ENCODE measurements around the gene NRAP. TPM values are rescaled to one million over a fixed set of nuclear protein-coding genes. Genes with fewer than 3 reads are reported as not detected.

The NRAP gene
- polyA plus RNA-seq, 2 donors = 0.02 to 0.04 TPM

- no peaks in the 10 kb centered on the region for H3K4me1 ChIP-seq (ENCODE audit: control insufficient read depth in 2 of 2, insufficient read depth in 2 of 2, low read length in 1 of 2)
- H3K9me3 ChIP-seq (ENCODE audit: control insufficient read depth in 2 of 2, insufficient read depth in 1 of 2, low read depth in 1 of 2, low read length in 1 of 2) = no peaks in the 10 kb centered on the region
- H3K27ac ChIP-seq (ENCODE audit: low read depth in 2 of 2, low read length in 1 of 2) = no peak overlapping the region
- 25 to 26% methylated on average over 5 of the region's 5 CpGs for WGBS, 2 donors
- no peak overlapping the region for H3K4me3 ChIP-seq (ENCODE audit: low read depth in 1 of 2, low read length in 2 of 2)
- no peaks in the 10 kb centered on the region for H3K27me3 ChIP-seq (ENCODE audit: control insufficient read depth in 1 of 2, insufficient read depth in 2 of 2, low read length in 2 of 2)
- H3K36me3 ChIP-seq (ENCODE audit: control insufficient read depth in 2 of 2, insufficient read depth in 2 of 2, low read length in 1 of 2) = no peaks in the 10 kb centered on the region
These were observed 47.4 kb downstream of the NRAP start for GRCh38 chr10:113616244-113617074.

DNA sequence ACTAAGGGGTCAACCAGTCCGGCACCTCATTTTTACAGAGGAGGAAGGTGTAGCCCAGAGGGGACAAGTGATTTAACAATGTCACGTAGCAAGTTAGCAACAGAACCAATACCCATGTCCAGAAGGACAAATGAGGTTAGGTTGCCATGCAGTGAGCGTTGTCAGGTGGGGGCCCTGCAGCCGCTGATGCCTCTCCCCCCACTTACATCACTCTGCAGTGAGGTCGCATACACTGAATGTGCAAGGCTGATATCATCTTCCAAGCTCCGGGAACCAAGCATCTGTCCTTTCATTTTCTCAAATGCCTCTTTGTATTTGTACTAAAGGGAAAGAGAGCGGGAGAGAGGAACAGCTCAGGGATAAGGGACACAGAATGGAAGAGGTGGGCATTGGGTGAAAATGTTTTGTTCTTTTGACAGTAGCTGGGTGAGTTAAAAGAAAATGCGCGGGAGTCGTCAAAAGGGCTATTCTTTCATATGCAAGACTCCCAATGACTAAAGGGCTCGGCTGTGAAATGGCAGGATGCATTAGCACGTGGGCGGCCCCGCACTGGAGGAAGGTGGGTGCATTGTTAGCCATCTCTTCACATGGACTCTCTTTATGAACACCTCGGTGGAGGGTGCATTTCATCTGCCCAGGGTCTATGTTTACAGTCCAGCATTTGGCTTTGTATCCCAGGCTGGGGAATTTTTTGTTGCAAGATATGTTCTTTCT lies 49.7 kb downstream of the NRAP start:
- no peaks in the 10 kb centered on the region for H3K4me1 ChIP-seq (ENCODE audit: control insufficient read depth in 2 of 2, insufficient read depth in 2 of 2, low read length in 1 of 2)
- H3K4me3 ChIP-seq (ENCODE audit: low read depth in 1 of 2, low read length in 2 of 2) = no peak overlapping the region
- H3K36me3 ChIP-seq (ENCODE audit: control insufficient read depth in 2 of 2, insufficient read depth in 2 of 2, low read length in 1 of 2) = no peaks in the 10 kb centered on the region
- H3K9me3 ChIP-seq (ENCODE audit: control insufficient read depth in 2 of 2, insufficient read depth in 1 of 2, low read depth in 1 of 2, low read length in 1 of 2) = no peaks in the 10 kb centered on the region
- no peaks in the 10 kb centered on the region for H3K27me3 ChIP-seq (ENCODE audit: control insufficient read depth in 1 of 2, insufficient read depth in 2 of 2, low read length in 2 of 2)
- WGBS, 2 donors = 76 to 78% methylated on average over 15 of the region's 15 CpGs
- no peak overlapping the region for H3K27ac ChIP-seq (ENCODE audit: low read depth in 2 of 2, low read length in 1 of 2)

DNA sequence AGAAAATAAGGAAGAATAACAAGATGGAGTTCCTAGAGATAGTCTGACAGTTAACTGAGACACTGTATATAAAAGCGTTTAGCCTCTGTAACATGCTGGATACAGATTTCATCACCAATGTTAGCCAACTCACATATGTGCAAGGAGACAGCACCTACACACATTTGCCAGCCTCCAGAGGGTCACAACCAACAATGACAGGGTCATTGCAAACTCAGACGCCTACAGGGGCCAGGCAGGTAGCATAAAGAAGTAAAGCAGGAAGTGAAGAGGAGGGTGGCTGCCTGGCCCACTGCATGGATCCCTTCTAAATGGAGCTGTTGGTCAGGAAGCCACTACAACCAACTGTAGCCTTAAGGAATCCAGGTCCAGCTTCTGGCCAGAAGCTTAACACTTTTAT lies 50.4 kb downstream of the NRAP start:
- Histone ChIP-seq H3K36me3 (ENCODE audit: control insufficient read depth in 2 of 2, insufficient read depth in 2 of 2, low read length in 1 of 2) (no peaks in the 10 kb centered on the region), H3K9me3 (ENCODE audit: control insufficient read depth in 2 of 2, insufficient read depth in 1 of 2, low read depth in 1 of 2, low read length in 1 of 2) (no peaks in the 10 kb centered on the region), H3K27ac (ENCODE audit: low read depth in 2 of 2, low read length in 1 of 2) (no peak overlapping the region), H3K4me3 (ENCODE audit: low read depth in 1 of 2, low read length in 2 of 2) (no peak overlapping the region), H3K4me1 (ENCODE audit: control insufficient read depth in 2 of 2, insufficient read depth in 2 of 2, low read length in 1 of 2) (no peaks in the 10 kb centered on the region), H3K27me3 (ENCODE audit: control insufficient read depth in 1 of 2, insufficient read depth in 2 of 2, low read length in 2 of 2) (no peaks in the 10 kb centered on the region)
- 85 to 89% methylated on average over 2 of the region's 2 CpGs for WGBS, 2 donors

DNA sequence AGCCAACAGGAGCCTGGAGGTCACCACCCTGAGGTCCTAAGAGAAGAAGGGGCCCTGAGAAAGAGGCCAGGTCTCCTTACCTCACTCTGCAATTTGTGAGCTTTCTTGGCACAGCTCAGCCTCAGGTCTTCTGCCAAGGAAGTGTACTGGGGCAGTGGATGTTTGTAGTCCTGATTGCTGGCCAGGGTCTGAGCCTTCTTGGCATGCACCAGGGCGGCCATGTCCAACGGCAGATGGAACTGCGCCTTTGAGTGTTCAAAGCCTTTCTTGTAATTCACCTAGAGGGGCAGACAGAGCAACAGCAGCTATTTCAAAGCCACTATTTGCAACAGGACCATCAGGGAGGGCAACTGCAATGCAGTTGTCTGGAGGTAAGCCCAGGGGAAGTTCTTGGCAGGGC lies 51.7 kb downstream of the NRAP start:
- Histone ChIP-seq H3K4me1 (ENCODE audit: control insufficient read depth in 2 of 2, insufficient read depth in 2 of 2, low read length in 1 of 2) (no peaks in the 10 kb centered on the region), H3K36me3 (ENCODE audit: control insufficient read depth in 2 of 2, insufficient read depth in 2 of 2, low read length in 1 of 2) (no peaks in the 10 kb centered on the region), H3K27me3 (ENCODE audit: control insufficient read depth in 1 of 2, insufficient read depth in 2 of 2, low read length in 2 of 2) (no peaks in the 10 kb centered on the region), H3K9me3 (ENCODE audit: control insufficient read depth in 2 of 2, insufficient read depth in 1 of 2, low read depth in 1 of 2, low read length in 1 of 2) (no peaks in the 10 kb centered on the region), H3K4me3 (ENCODE audit: low read depth in 1 of 2, low read length in 2 of 2) (no peak overlapping the region), H3K27ac (ENCODE audit: low read depth in 2 of 2, low read length in 1 of 2) (no peak overlapping the region)
- WGBS, 2 donors = 52 to 55% methylated on average over 3 of the region's 3 CpGs

DNA sequence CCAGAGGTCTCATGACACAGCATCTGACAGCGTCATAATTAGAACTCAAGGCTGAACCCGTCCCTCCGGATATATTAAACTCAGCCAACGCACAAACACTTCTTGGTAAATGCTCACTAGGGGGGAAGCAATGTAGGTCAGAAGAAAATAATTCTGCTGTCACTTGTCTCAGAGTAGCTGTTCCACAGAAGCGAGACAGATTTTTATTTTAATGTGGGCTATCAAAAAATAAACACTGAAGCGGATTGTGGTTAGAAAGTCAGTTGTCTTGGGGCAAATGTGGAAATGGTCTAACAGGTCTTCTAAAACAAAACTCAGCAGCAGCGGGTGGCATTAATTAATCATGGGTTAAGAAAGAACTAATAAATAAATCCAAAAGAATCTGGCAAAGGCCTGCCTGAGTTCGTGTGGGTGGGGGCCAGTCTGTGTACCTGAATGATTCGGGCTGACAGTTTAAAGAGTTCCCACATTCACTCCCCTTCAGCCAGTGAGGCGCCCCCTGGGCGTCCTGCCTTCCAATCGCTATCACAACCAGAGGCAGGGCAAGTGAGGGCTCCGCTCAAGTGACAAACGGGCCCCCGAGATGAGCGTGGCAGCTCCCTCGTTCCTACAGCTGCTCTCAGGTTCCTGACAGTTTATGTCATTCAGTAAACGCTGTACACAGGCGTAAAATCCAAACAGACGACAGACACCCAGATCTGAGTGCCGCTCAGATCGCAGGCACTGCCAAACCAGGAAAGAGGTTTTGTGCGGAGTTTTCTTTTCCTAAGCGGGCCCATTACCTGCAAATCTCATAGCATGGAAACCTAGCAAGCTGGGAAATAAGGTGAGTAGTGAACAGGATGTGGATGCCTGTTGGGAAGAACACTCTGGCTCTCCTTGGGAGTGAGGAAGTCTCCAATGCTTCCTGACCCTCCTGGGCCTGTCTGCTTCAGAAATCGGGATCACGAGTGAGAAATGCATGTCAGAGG lies 52.9 kb downstream of the NRAP start:
- no peaks in the 10 kb centered on the region for H3K36me3 ChIP-seq (ENCODE audit: control insufficient read depth in 2 of 2, insufficient read depth in 2 of 2, low read length in 1 of 2)
- H3K4me3 ChIP-seq (ENCODE audit: low read depth in 1 of 2, low read length in 2 of 2) = no peak overlapping the region
- no peaks in the 10 kb centered on the region for H3K4me1 ChIP-seq (ENCODE audit: control insufficient read depth in 2 of 2, insufficient read depth in 2 of 2, low read length in 1 of 2)
- no peak overlapping the region for H3K27ac ChIP-seq (ENCODE audit: low read depth in 2 of 2, low read length in 1 of 2)
- no peaks in the 10 kb centered on the region for H3K27me3 ChIP-seq (ENCODE audit: control insufficient read depth in 1 of 2, insufficient read depth in 2 of 2, low read length in 2 of 2)
- 38 to 41% methylated on average over 26 of the region's 26 CpGs for WGBS, 2 donors
- no peaks in the 10 kb centered on the region for H3K9me3 ChIP-seq (ENCODE audit: control insufficient read depth in 2 of 2, insufficient read depth in 1 of 2, low read depth in 1 of 2, low read length in 1 of 2)

DNA sequence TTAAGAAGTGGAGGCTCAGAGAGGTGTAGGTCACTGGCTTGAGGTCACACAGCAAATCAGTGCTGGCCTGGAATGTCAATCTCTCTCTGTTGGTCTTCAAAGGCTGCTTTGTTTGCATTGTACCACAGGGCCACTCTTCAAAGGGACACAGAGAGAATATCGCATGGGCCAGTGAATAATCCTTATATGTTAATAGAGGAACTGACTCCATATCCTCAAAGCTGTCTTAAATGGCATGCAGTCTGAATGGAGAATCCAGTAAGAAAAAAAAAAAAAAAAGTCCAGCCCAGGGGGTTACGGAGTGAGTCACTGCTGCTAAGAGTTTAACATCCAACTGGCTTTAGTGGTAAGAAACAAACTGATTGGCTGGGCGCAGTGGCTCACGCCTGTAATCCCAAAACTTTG lies 54.1 kb downstream of the NRAP start:
- 59 to 74% methylated on average over 4 of the region's 4 CpGs for WGBS, 2 donors
- Histone ChIP-seq H3K4me3 (ENCODE audit: low read depth in 1 of 2, low read length in 2 of 2) (no peak overlapping the region), H3K4me1 (ENCODE audit: control insufficient read depth in 2 of 2, insufficient read depth in 2 of 2, low read length in 1 of 2) (no peaks in the 10 kb centered on the region)

GRCh38 chr10:113605268-113605978 lies 58.4 kb downstream of the NRAP start:
- H3K27ac ChIP-seq (ENCODE audit: low read depth in 2 of 2, low read length in 1 of 2) = no peak overlapping the region
- no peaks in the 10 kb centered on the region for H3K27me3 ChIP-seq (ENCODE audit: control insufficient read depth in 1 of 2, insufficient read depth in 2 of 2, low read length in 2 of 2)
- H3K4me1 ChIP-seq (ENCODE audit: control insufficient read depth in 2 of 2, insufficient read depth in 2 of 2, low read length in 1 of 2) = no peaks in the 10 kb centered on the region
- H3K36me3 ChIP-seq (ENCODE audit: control insufficient read depth in 2 of 2, insufficient read depth in 2 of 2, low read length in 1 of 2) = no peaks in the 10 kb centered on the region
- WGBS, 2 donors = 62 to 77% methylated on average over 13 of the region's 13 CpGs
- H3K9me3 ChIP-seq (ENCODE audit: control insufficient read depth in 2 of 2, insufficient read depth in 1 of 2, low read depth in 1 of 2, low read length in 1 of 2) = peaks cover 0 to 3% of the 10 kb centered on the region in 2 donors
- H3K4me3 ChIP-seq (ENCODE audit: low read depth in 1 of 2, low read length in 2 of 2) = no peak overlapping the region

More for the DNA sequence above, 54.1 kb downstream of the NRAP start:
- Histone ChIP-seq H3K9me3 (ENCODE audit: control insufficient read depth in 2 of 2, insufficient read depth in 1 of 2, low read depth in 1 of 2, low read length in 1 of 2) (no peaks in the 10 kb centered on the region), H3K36me3 (ENCODE audit: control insufficient read depth in 2 of 2, insufficient read depth in 2 of 2, low read length in 1 of 2) (no peaks in the 10 kb centered on the region), H3K27ac (ENCODE audit: low read depth in 2 of 2, low read length in 1 of 2) (no peak overlapping the region), H3K27me3 (ENCODE audit: control insufficient read depth in 1 of 2, insufficient read depth in 2 of 2, low read length in 2 of 2) (no peaks in the 10 kb centered on the region)

DNA sequence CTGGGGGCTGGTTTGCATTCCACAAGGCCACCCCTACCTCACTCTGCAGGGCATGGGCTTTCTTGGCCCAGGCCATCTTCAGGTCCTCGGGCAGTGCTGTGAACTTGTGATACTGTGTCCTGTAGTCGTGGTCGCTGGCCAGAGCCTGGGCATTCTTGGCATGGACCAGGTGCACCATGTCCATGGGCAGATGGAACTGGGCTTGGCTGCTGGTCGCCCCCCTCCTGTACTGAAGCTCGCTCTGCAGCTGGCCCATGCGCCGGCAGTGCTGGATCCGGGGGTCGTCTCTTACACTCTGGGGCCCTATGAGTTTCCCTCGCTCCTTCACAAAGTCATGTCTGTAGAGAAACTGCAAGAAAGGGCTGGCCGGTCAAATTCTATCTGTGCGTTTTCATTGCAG lies 59.3 kb downstream of the NRAP start:
- Histone ChIP-seq H3K4me3 (ENCODE audit: low read depth in 1 of 2, low read length in 2 of 2) (no peak overlapping the region), H3K27me3 (ENCODE audit: control insufficient read depth in 1 of 2, insufficient read depth in 2 of 2, low read length in 2 of 2) (no peaks in the 10 kb centered on the region), H3K27ac (ENCODE audit: low read depth in 2 of 2, low read length in 1 of 2) (no peak overlapping the region), H3K9me3 (ENCODE audit: control insufficient read depth in 2 of 2, insufficient read depth in 1 of 2, low read depth in 1 of 2, low read length in 1 of 2) (peaks cover 0 to 3% of the 10 kb centered on the region in 2 donors), H3K36me3 (ENCODE audit: control insufficient read depth in 2 of 2, insufficient read depth in 2 of 2, low read length in 1 of 2) (no peaks in the 10 kb centered on the region), H3K4me1 (ENCODE audit: control insufficient read depth in 2 of 2, insufficient read depth in 2 of 2, low read length in 1 of 2) (no peaks in the 10 kb centered on the region)
- WGBS, 2 donors = 92 to 93% methylated on average over 12 of the region's 12 CpGs

Data from esophagus (tissue), 2 donors.